ENCODE data around the gene GTF2H4.

DNA sequence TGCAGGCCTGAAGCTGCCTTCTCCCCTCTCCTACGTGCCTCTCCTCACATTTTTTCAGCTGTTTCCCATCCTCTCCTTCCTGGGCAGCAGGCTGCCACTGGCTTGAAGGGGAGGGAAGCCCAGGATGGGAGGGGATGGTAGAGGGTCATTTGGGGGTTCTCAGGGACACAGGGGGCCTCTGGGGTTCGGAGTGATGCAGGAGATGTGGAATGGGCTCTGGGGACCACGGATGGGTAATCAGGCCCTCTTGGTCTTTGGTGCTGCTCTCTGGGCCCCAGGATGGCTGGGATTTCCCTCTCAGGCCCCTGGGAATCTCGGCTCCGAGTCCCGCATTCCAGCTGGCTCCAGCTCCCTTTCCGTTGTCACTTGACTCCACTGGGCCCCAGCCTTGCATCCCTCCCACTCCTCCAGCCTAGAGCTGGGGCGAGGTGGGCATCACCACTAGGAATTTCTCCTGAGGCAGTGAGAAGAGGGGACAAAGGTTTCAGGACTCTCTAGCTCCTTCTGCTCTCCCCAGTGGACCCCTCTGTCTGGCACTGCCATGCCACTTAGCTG lies 25.7 kb upstream of the GTF2H4 start:
- TF ChIP-seq, protein P1, sequence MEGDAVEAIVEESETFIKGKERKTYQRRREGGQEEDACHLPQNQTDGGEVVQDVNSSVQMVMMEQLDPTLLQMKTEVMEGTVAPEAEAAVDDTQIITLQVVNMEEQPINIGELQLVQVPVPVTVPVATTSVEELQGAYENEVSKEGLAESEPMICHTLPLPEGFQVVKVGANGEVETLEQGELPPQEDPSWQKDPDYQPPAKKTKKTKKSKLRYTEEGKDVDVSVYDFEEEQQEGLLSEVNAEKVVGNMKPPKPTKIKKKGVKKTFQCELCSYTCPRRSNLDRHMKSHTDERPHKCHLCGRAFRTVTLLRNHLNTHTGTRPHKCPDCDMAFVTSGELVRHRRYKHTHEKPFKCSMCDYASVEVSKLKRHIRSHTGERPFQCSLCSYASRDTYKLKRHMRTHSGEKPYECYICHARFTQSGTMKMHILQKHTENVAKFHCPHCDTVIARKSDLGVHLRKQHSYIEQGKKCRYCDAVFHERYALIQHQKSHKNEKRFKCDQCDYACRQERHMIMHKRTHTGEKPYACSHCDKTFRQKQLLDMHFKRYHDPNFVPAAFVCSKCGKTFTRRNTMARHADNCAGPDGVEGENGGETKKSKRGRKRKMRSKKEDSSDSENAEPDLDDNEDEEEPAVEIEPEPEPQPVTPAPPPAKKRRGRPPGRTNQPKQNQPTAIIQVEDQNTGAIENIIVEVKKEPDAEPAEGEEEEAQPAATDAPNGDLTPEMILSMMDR (IDR thresholded peaks at IDR 0.05) = no peak
- TF ChIP-seq EZH2 (IDR thresholded peaks at IDR 0.05) = no peak
- no peak for TF ChIP-seq EZH2phosphoT487 (IDR thresholded peaks at IDR 0.05)
